Ramos (cell line): ENCODE measurements around the gene EFCAB14.
"Not testable (repeated sequence)": the region's sequence is repeated elsewhere in the genome, so short reads cannot be mapped to it uniquely, and the experiment has no call there.

Experiments used
- in situ Hi-C: fragments of 300-500 bp; cut with MboI; formaldehyde crosslinking; loops from one replicate; pipeline ENCODE4 v1.14.3; 2022; ENCODE audit warnings: low sequenced_read_pairs; ENCODE audit not compliant: unreplicated experiment

The EFCAB14 gene

DNA sequence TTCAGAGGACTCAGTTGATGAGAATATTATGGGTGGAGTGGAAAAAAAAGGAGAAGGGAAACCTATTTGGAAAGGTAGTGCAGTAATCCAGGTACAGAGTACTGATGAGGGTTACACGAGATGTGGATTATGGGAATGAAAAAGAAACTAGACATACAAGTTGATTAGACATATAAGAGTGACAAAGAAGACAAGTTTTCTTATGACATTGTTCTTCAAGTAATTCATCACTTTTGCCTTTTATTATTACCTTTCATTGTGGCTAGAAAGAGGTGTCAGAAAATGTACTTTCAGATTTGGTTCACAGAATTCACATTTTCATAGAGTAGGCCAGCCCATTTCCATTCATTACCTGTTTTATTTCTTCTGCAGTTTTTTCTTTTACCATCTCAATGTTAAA is 61.1 kb downstream of the EFCAB14 start:
- in situ Hi-C loops: no loop called here

DNA sequence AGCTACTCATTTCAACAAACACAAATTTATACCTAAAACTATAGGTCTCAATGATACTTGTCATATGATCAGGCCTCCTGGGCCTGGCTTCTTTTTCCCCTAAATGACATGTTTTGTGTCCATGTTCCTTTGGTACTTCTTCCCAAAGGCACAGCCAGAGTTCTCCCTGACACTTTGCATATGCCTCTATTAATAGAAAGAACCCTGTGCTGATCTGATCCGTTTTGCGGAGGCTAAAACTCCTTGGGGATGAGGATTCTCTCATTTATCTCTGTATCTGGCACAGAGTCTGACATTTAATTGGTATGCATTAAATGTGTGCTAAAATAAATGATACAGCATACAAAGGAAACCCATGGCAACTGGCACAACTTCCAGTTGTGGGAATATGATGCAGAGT is 62.3 kb downstream of the EFCAB14 start:
- in situ Hi-C loops: no loop called here

DNA sequence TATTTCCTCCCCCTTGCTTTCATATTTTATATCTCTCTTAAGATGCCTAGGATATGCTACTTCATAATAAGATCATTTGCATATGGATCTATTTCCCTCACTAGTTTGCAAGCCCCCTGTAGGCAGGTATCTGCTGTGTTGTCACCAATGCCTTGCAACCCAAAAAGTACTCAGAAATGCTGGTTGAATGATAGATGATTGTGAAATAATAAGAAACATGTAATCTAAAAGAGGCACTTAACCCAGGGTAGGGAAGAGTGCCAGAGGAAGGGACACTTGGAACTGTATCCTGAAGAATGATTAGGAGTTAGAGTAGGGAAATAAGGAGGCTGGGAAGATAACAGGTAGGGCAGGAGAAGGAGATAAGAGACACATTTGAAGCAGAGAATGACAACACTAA is 63.1 kb downstream of the EFCAB14 start:
- in situ Hi-C loops: no loop called here

DNA sequence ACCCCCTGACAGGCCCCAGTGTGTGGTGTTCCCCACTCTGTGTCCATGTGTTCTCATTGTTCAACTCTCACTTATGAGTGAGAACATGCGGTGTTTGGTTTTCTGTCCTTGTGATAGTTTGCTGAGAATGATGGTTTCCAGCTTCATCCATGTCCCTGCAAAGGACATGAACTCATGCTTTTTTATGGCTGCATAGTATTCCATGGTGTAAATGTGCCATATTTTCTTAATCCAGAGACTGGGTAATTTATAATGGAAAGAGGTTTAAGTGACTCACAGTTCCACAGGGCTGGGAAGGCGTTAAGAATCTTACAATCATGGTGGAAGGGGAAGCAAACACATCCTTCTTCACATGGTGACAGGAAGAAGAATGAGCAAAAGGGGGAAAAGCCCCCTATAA is 64.2 kb downstream of the EFCAB14 start:
- in situ Hi-C loops: not testable (repeated sequence)

DNA sequence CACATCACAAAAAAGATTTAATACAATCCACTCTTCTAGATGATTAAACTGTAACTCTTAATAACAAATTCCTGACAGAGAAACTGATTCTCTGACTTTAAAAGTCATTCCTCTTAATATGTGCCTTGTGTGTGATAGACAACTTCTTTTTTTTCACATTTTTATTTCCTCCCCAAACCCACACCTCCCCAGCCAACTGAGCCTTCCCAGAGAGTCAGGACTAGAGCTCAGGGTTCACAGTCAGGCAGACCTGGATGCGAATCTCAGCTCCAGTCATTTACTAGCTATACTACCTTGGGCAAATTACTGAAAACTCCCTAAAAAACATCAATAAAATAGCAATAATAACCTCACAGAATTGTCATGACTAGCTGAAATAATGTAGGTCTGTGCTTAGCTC is 64.9 kb downstream of the EFCAB14 start:
- in situ Hi-C loops: no loop called here

DNA sequence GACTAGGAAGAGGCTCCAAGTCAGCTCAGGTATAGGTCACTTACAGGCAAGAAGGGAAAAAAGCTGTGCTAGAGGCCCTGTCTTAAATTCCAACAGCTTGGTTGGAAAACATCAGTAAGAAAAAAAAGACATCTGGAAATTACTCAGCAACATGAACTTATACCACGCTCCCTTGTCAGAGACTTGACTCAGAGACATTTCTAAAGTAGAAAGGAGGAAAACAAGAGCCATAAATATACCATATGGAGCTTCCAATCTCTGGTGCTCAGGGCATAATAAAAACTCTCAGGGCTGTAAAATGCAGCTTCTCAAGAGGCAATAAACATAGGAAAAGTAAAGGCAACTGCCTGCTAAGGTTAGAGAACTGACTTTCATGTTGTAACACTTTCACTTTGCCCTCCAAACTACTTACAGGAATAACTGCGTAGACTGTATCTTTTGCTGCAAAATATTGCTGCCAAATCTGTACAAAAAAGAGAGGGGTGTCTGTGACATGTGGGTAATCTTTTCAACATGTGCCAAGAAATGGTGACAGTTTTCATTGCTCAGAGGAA is 65.4 kb downstream of the EFCAB14 start:
- in situ Hi-C loops: no loop called here

DNA sequence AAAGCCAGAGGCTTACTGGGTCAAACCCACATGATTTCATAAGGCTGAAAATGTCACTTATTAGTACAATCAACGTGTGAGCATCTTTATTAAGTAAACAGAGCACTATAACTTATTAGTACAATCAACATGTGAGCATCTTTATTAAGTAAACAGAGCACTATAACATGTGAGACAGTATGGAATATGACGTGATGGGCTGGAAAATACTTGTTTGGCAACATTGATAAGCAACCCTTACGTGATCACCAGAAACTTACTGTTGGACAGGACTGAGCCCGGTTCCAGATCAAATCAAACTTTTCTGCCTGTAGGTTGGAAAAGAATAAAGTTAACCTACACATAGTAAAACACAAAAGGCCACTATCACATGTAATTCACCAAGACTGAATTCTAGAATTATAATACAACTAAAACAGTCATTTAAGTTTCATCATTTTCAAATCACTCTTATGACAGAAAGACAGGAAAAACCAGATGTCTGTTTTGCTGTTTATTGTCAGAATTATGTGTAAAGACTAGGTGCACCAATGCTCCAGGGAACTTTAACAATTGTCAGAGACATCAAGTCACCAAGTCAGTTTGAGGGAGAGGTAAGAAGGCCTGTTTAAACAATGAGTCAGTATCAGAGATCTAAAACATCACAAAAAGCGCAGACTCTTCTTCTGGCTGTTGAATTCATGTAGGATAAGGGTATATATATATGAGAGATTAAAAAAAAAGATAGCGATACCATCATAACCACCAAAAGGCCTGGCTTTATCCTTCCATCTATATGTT is 66.4 kb downstream of the EFCAB14 start:
- in situ Hi-C loops: no loop called here

DNA sequence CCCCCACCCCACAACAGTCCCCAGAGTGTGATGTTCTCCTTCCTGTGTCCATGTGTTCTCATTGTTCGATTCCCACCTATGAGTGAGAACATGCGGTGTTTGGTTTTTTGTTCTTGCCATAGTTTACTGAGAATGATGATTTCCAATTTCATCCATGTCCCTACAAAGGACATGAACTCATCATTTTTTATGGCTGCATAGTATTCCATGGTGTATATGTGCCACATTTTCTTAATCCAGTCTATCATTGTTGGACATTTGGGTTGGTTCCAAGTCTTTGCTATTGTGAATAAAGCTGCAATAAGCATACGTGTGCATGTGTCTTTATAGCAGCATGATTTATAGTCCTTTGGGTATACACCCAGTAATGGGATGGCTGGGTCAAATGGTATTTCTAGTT is 67.8 kb downstream of the EFCAB14 start:
- in situ Hi-C loops: not testable (repeated sequence)

DNA sequence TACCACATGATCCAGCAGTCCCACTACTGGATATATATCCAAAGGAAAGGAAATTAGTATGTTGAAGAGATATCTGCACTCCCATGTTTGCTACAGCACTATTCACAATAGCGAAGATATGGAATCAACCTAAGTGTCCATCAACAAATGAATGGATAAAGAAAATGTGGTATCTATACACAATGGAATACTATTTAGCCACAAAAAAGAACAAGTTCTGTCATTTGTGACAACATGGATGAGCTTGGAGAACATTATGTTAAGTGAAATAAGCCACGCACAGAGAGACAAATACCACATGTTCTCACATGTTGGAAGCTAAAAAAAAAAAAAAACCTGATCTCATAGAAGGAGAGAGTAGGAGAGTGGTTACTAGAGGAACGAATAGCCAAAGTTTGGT is 68.4 kb downstream of the EFCAB14 start:
- in situ Hi-C loops: no loop called here

DNA sequence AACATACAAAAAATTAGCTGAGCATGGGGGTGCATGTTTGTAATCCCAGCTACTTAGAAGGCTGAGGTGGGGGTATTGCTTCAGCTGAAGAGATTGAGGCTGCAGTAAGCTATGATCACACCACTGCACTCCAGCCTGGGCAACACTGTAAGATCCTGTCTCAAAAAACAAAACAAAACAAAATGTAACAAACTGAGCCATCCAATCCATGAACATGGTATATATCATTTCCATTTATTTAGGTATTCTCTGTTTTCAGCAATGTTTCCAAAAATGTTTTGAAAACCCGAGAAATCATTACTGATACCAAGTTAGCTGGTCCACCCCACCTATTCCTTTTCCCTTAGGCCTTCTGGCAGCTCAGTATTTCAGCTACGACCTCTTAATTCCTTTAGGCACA is 69.2 kb downstream of the EFCAB14 start:
- in situ Hi-C loops: no loop called here

DNA sequence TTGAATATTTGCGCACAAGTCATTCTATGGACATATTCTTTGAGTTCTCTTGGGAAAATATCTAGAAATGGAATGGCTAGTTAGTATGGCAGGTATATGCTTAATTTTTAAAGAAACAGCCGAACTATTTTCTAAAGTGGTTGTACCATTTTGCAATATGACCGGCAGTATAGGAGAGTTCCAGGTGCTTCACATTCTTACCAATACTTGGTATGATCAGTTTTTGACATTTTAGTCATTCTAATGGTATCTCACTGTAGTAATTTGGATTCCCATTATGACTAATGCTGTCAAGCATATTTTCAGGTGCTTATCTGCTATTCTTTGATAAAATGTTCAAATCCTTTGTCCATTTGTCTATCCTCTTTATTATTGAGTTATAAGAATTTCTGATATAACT is 71.3 kb downstream of the EFCAB14 start:
- in situ Hi-C loops: no loop called here

DNA sequence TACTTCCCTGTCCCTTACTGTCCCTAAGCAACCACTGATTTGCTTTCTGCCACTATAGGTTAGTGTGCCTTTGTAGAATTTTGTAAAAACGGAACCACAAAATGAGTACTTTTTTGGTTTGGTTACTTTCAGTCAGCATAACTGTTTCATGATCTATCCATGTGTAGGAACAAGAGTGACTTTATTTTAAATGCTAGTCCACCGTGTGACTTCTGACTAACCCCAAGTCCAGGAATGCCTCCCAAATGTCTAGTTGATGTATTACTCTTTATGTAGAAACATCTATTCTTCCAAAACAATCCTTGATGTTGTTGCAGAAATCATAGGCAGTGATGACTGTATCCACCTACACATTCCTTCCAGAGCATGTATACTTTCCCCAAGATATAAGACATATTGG is 72.1 kb downstream of the EFCAB14 start:
- in situ Hi-C loops: no loop called here

DNA sequence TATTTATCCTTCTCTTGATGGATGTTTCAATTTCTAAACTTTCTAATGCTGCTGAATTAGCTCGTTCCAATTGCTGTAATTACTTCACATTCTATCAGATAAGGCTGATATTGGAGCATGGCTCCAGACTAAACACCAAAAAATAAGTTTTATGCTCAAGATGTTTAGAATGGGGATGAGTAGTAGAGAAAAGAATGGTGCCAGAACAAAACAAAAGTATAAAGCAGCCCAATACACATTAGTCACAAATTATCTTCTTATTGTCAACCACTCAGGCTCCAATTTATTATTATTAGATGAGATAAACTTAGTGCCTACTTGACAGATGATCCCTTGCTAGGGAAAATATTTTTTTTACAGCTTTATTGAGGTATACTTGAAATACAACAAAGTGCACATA is 72.6 kb downstream of the EFCAB14 start:
- in situ Hi-C loops: no loop called here

DNA sequence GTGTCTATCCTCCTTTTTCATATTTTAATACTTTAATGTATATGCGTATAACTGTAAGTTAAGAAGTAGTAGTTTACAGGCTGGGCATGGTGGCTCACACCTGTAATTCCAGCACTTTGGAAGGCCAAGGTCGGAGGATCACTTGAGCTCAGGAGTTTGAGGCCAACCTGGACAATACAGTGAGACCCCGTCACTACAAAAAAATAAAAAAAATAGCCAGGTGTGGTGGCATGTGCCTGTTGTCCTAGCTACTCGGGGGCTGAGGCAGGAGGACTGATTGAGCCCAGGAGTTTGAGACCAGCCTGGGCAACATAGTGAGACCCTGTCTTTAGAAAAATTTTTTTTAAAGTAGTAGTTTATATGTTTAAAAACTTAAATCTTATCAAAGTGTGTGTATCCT is 73.1 kb downstream of the EFCAB14 start:
- in situ Hi-C loops: no loop called here

DNA sequence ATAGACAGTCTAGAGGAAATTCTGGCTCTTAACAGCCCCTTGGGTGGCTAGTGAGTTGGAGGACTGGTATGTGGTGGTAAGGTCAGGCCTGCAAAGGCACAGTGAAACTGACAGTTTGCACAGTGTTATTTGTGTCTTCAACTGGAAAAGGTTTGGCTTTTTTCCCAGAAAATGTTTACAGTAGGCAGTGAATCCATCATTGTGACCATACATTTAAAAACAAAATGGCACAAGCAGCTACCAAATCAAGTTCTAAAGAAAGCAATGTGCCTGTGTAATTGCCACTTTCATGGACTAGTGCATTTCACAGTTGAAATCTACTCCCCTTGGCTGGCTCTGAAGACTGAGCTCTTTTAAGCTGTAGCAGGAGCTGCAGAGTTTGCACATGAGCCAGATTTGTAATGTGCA is 75.5 kb downstream of the EFCAB14 start:
- in situ Hi-C loops: no loop called here

DNA sequence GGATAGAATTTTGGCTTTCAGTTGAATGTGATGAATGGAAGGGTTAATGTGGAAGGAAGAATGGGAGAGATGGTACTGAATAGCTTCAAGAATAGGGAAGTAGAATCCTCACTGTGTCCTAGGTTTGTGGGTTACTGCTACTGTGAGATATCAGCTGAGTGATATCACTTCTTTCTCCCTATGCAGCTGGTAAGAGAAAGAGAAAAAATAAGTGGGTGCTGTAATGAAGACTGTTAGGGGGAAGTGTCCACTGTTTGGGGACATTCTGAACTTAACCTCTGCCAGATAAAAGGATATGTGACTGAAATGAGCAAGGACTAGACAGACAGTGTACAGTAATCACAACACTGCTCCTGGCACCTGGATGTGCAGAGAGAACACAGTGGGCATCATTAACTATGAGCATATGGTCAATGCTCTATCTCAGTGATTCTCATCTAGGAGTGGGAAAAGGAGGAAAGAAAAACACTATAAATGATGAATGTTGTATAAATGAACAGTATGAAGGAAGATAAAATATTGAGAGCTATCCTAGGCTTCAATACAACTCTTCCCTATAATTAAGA is 76.7 kb downstream of the EFCAB14 start:
- in situ Hi-C loops: no loop called here

DNA sequence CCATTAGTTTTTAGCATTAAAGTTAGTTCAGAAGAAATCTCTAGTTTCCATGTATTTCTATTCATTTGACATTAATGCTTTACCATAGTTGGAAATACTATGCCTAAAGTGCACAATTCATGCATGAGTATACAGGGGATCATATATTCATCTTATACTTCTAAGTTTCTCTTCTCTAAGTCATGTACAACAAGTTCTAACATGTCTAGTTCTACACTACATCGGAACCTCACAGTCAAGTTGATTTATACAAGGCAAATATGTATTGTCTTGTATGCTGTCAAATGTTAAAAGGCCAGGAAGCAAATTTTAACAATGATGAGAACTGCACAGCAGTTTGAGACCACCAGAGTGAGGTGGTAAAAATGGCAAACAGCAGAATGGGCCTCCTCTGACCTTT is 79.4 kb downstream of the EFCAB14 start:
- in situ Hi-C loops: no loop called here

DNA sequence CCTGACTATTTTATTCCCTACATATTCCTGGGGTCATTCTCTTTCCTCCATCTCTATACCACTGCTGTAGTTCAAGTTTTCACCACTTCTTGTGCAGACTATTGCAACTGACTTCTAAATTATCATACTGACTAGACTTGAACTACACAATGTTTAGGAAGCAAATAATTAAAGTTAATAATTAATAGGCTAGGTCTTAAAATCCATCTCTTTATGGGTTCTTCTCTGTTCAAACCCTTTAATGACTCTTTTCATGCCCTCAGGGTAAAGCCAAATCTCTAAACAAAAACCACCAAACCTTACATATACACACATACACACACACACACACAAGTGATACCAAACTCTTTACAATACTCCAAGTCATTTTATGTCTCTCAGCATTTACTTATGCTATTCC is 80.0 kb downstream of the EFCAB14 start:
- in situ Hi-C loops: no loop called here

DNA sequence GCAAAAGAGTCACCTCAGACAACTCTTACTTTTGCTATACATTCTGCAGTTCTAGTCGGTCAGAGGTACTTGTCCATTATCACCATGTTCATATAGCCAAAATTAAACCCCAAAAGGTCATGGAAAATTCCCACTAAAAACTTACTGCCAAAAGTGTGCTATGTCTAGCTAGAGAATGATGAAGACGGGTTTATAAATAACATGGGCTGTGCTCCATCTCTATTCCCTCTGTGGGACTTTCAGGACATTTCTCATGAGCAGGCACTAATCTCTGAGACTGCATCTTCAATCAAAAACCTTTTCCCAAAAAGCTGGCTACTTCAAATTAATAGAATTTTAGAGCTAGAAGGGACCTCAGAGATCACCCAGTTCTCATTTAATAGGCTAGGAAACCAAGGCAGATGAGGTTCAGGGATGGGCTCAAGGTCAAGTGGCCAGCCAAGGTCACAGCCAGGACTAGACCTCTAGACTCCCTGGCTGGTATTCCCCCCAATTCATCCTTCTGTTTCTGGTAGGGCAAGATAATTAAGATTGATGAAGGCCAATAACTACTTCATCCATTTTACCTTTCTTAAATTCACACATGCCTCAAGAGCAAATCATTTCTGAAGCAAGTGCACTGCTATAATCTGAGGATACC is 81.3 kb downstream of the EFCAB14 start:
- in situ Hi-C loops: no loop called here

DNA sequence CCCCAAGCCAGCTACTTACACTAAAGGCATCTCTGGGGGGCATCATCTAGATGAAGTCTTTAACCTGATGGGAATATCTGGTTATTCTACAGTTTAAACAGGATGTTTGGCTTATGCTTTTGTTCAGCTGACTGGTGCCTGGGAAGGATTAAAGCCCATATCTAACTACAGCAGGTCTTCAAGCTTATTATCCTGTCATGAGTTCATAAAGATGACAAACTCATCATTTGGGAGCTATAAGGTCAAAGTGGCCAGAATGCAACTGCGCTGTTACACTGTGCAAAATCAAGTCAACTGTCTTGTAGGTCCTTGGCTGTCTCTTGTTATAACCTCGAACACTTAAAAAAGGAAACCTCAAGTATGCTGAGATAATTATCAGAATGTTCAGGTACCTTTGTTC is 83.7 kb downstream of the EFCAB14 start:
- in situ Hi-C loops: no loop called here

DNA sequence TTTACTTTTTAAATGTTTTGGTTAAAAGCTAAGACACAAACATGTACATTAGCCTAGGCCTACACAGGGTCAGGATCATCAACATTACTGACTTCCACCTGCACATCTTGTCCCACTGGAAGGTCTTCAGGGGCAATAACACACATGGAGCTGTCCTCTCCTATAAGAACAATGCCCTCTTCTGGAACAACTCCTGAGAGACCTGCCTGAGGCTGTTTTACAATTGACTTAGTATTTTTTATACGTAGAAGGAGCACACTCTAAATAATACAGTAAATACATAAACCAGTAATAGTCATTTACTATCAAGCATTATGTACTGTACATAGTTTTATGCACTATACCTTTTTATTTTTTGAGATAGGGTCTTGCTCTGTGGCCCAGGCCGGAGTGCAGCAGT is 88.2 kb downstream of the EFCAB14 start:
- in situ Hi-C loops: no loop called here
